SIG-M5 treated with dmso at 0.1 percent for 504 hours (cell line): Measurements from ENCODE around the gene TYRO3.

Source experiments
- DNase-seq: peaks from one replicate; lab custom pipeline; 2025; ENCODE audit not compliant: unreplicated experiment; lab: John Stamatoyannopoulos, UW

TYRO3 gene

GRCh38 chr15:41558400-41559238 is at the start of gene TYRO3:
TSS of gene TYRO3 (plus strand) at chr15:41559212. CDS start at chr15:41559258, 46 bp downstream.
- DNase-seq = peak; percentile 33

- DNase-seq = no peak
These were observed 48.3 kb upstream of the TYRO3 start for GRCh38 chr15:41510728-41511127.

GRCh38 chr15:41511331-41511898 is 47.6 kb upstream of the TYRO3 start:
- no peak for DNase-seq

- DNase-seq = no peak
These were observed 47.1 kb upstream of the TYRO3 start for GRCh38 chr15:41511899-41512369.

- DNase-seq = no peak
These were observed 46.5 kb upstream of the TYRO3 start for GRCh38 chr15:41512512-41512939.

- no peak for DNase-seq
These were observed 46.0 kb upstream of the TYRO3 start for GRCh38 chr15:41512940-41513505.

- DNase-seq = no peak
These were observed 45.3 kb upstream of the TYRO3 start, which contains the start of gene LTK for GRCh38 chr15:41513506-41514227. TSS of gene LTK (minus strand) at chr15:41513827. CDS start at chr15:41513709, 118 bp downstream.

GRCh38 chr15:41517895-41518449 is 41.0 kb upstream of the TYRO3 start:
- DNase-seq = no peak

- DNase-seq = no peak
These were observed 38.4 kb upstream of the TYRO3 start for GRCh38 chr15:41520636-41521035.

- DNase-seq = no peak
These were observed 37.4 kb upstream of the TYRO3 start for GRCh38 chr15:41521614-41522013.

- no peak for DNase-seq
These were observed 35.9 kb upstream of the TYRO3 start for GRCh38 chr15:41523097-41523496.

- no peak for DNase-seq
These were observed 28.6 kb upstream of the TYRO3 start for GRCh38 chr15:41530363-41530956.

- no peak for DNase-seq
These were observed 23.5 kb upstream of the TYRO3 start for GRCh38 chr15:41535544-41535943.

- DNase-seq = no peak
These were observed 22.1 kb upstream of the TYRO3 start for GRCh38 chr15:41536866-41537265.

GRCh38 chr15:41543521-41543870 is 15.5 kb upstream of the TYRO3 start:
- no peak for DNase-seq

- no peak for DNase-seq
These were observed 14.4 kb upstream of the TYRO3 start for GRCh38 chr15:41544650-41545015.

GRCh38 chr15:41545218-41545617 is 13.8 kb upstream of the TYRO3 start:
- DNase-seq = no peak

- DNase-seq = no peak
These were observed 11.9 kb upstream of the TYRO3 start for GRCh38 chr15:41546851-41547786.

- DNase-seq = no peak
These were observed 8.8 kb upstream of the TYRO3 start for GRCh38 chr15:41550066-41550775.
